Measurements from ENCODE around the gene ACTN2. TPM values are rescaled to one million over a fixed set of nuclear protein-coding genes. Genes with fewer than 3 reads are reported as not detected.

ACTN2 gene
- total RNA-seq, 2 experiments from 2014 or later = not detected

DNA sequence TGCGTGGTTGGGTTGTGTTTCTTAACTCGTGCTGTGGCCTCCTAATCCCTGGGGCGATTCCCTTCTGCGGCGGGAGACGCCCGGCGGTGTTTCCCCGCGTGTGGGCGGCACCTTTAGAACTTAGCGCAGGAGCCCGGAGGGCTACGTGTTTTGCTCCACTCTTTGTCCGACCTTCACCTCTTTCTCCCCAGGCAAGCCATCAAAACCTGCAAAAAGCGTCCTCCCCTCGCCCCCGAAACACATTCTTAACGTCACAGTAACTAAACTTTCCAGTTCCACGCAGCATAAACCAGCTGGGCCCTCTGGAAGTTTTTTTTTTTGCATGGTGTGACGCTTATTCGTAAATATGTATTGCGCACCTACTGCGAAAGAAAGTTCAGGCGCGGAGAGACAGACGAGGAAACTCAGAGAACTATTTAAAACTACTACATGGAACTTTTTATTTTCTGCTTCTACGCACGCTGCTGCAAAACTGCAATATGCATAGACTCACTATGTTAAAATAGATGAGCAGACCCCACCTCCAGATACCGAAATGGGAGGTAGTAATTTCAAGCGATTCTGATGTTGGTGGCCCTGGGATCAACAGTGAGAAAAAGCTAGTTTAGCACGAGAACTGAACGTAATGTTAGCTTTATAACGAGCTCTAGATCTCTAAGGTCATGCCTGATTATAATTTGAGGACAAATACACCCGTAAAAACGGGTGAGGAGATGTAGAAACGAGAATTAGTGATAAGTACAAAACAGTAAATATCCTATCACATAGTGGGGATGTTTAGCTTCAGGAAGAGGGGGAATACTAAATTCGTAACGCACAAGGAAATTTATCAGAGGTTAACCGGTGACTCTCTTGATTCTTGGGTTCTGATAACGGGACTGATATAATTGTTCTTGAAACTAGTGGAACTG, 109.7 kb downstream of the ACTN2 start:
- POLR2A ChIA-PET = interaction anchor here (1.8 kb wide), 1 partner anchor 16 kb away, joined by 6 read pairs; no protein-coding TSS in a partner anchor

DNA sequence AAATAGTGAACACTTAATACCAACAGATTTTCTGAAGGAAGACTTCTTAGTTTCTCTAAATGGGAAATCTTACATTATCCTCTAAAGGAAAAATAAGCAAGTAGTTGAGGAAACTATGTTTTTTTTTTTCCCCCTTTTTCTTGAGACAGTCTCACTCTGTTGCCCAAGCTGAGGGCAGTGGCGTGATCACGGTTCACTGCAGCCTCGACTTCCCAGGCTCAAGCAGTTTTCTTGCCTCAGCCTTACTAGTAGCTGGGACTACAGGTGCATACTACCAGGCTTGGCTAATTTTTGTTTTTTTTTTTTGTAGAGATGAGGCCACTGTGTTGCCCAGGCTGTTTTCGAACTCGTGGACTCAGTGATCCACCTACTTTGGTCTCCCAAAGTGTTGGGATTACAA, 112.7 kb downstream of the ACTN2 start:
- ATAC-seq (no peak), DNase-seq (no peak)
- Mint-ChIP-seq H3K9me3 (ENCODE audit: insufficient read depth) (peaks cover 6% of the 10 kb centered on the region), H3K4me1 (ENCODE audit: low read depth) (peaks cover 45% of the 10 kb centered on the region), H3K36me3 (ENCODE audit: low read depth) (peaks cover 30% of the 10 kb centered on the region), H3K27me3 (ENCODE audit: low read depth) (no peaks in the 10 kb centered on the region), H3K4me3 (no peak overlapping the region), H3K27ac (no peak overlapping the region)
- POLR2A ChIA-PET = no interaction called here
- CTCF ChIA-PET = no interaction called here

More for the DNA sequence above, 109.7 kb downstream of the ACTN2 start:
- H3K4me3 Mint-ChIP-seq = peak overlapping the region; percentile 85
- peaks cover 32% of the 10 kb centered on the region for H3K4me1 Mint-ChIP-seq (ENCODE audit: low read depth)
- H3K27ac Mint-ChIP-seq = peak overlapping the region; percentile 92
- CTCF ChIA-PET = interaction anchor here (0.6 to 3.1 kb wide), 3 partner anchors 36 to 80 kb away, joined by 3 to 13 read pairs (median 4); no protein-coding TSS in a partner anchor
- H3K9me3 Mint-ChIP-seq (ENCODE audit: insufficient read depth) = peaks cover 6% of the 10 kb centered on the region
- DNase-seq = no peak
- H3K27me3 Mint-ChIP-seq (ENCODE audit: low read depth) = peaks cover 8% of the 10 kb centered on the region
- H3K36me3 Mint-ChIP-seq (ENCODE audit: low read depth) = peaks cover 18% of the 10 kb centered on the region
- peak; percentile 2 for ATAC-seq

DNA sequence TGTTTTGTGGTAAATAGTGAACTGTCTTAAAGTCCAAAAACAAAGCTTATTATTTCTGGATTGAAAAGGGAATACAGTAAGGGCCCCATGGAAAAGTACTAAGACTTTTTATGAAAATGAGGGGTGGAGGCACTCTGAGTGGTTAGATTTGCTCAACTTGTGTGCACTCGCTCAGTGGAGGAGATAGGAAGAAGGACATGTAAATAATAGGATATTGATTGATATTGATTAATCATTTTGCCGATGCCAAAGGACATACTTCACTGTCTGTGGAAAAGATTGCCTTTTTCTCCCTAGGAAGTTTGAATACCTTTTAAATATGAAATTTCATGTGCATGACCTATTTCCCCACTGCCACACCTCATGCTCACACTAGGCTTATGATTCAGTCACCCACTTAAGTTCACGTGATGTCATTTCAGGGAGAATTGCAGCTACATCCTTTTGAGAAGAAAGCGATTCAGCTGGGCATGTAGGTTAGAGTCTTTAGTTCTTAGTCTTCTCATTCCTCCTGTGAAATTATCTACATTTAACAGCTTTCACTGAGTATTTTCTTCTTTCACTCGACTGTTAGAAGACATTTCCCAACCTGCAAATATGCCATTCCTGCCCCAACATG, 113.8 kb downstream of the ACTN2 start:
- Mint-ChIP-seq H3K27me3 (ENCODE audit: low read depth) (no peaks in the 10 kb centered on the region), H3K9me3 (ENCODE audit: insufficient read depth) (no peaks in the 10 kb centered on the region), H3K4me1 (ENCODE audit: low read depth) (peaks cover 37% of the 10 kb centered on the region), H3K27ac (no peak overlapping the region), H3K4me3 (no peak overlapping the region), H3K36me3 (ENCODE audit: low read depth) (peaks cover 37% of the 10 kb centered on the region)
- ATAC-seq = no peak
- ChIA-PET CTCF (interaction anchor here (1.2 to 1.8 kb wide), 4 partner anchors 11 to 70 kb away, joined by 3 to 12 read pairs (median 6); no protein-coding TSS in a partner anchor), POLR2A (no interaction called here)
- DNase-seq = no peak

DNA sequence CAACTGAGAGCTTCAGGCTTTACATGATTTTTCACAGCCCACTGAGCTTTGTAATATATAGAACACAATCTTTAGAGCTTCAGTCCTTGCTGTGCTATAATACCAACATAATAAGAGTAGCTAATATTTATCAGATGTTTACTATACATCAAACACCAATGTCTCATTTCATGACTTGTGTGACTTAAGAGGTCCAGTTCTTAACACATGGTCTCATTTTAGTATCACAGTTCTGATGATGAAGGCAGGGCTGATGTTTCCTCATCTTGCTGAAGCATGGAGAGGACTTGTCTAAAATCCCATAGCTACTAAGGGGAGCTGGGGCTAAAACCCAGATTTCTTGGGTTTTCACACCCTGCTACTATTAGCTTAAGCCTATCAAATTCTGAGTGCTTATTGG, 114.3 kb downstream of the ACTN2 start:
- Mint-ChIP-seq H3K9me3 (ENCODE audit: insufficient read depth) (no peaks in the 10 kb centered on the region), H3K4me3 (no peak overlapping the region), H3K36me3 (ENCODE audit: low read depth) (peaks cover 39% of the 10 kb centered on the region), H3K27me3 (ENCODE audit: low read depth) (no peaks in the 10 kb centered on the region), H3K27ac (no peak overlapping the region), H3K4me1 (ENCODE audit: low read depth) (peaks cover 37% of the 10 kb centered on the region)
- ChIA-PET CTCF (interaction anchor here (1.2 to 1.8 kb wide), 4 partner anchors 11 to 69 kb away, joined by 3 to 12 read pairs (median 6); no protein-coding TSS in a partner anchor), POLR2A (no interaction called here)
- DNase-seq (no peak), ATAC-seq (no peak)

DNA sequence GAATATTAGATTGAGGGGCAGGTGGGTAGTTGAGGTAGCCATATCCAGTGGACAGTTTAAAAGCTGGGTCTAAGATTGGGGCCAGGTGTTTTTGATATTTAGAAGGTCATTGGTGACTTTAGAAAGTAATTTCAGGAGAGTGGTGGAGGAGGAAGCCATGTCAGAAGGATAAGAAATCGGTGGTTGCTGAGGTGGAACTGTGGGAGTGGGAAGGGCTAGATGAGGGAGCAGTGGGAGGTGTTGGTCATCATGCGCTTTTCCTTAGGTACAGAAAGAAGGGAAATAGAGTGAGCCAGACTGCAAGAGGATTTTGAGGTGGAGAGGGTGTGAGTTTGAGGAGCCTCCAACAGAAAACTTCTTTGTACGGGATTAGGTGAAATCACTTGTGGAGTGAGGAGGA, 116.0 kb downstream of the ACTN2 start:
- H3K4me3 Mint-ChIP-seq = no peak overlapping the region
- ChIA-PET POLR2A (no interaction called here), CTCF (interaction anchor here (1.3 kb wide), 1 partner anchor 10 kb away, joined by 4 read pairs; no protein-coding TSS in a partner anchor)
- DNase-seq = no peak
- H3K27ac Mint-ChIP-seq = no peak overlapping the region
- H3K36me3 Mint-ChIP-seq (ENCODE audit: low read depth) = peaks cover 43% of the 10 kb centered on the region
- no peak for ATAC-seq
- H3K4me1 Mint-ChIP-seq (ENCODE audit: low read depth) = peaks cover 28% of the 10 kb centered on the region
- H3K9me3 Mint-ChIP-seq (ENCODE audit: insufficient read depth) = no peaks in the 10 kb centered on the region
- no peaks in the 10 kb centered on the region for H3K27me3 Mint-ChIP-seq (ENCODE audit: low read depth)

DNA sequence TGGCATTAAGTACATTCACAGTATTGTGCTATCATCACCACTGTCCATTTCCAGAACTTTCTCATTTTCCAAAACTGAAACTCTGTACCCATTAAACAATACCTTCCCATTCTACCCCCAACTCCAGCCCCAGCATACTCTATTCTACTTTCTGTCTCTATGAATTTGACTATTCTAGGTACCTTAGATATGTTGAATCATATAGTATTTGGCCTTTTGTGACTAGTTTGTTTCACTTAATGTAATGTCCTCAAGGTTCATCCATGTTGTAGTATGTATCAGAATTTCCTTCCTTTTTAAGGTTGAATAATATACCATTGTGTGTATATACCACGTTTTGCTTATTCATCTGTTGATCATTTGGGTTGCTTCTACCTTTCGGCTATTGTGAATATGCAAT, 120.3 kb downstream of the ACTN2 start:
- CTCF ChIA-PET = no interaction called here

DNA sequence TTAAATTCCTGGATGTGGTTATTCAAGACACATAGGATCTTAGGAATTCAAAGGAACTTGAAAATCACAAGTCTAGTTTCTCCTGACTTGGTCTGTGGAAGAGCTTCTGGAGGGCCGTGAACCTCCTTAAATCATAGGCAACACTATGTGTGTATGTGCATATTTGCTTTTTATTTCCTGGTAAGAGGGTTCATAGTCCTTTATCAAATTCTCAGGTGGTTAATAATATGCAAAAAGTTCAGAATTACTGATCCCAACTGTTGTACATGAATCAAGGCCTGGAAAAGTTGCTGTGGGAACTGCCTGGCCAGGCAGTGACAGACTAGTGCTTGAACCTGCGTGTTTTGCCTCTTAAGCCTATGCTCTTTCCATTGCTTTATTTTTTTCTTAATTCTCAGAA, 121.7 kb downstream of the ACTN2 start:
- DNase-seq = no peak

More for the DNA sequence above, 120.3 kb downstream of the ACTN2 start:
- Mint-ChIP-seq H3K4me3 (no peak overlapping the region), H3K4me1 (ENCODE audit: low read depth) (peaks cover 11% of the 10 kb centered on the region), H3K9me3 (ENCODE audit: insufficient read depth) (no peaks in the 10 kb centered on the region), H3K36me3 (ENCODE audit: low read depth) (peaks cover 51% of the 10 kb centered on the region), H3K27ac (no peak overlapping the region), H3K27me3 (ENCODE audit: low read depth) (no peaks in the 10 kb centered on the region)
- no peak for ATAC-seq
- POLR2A ChIA-PET = no interaction called here
- no peak for DNase-seq

DNA sequence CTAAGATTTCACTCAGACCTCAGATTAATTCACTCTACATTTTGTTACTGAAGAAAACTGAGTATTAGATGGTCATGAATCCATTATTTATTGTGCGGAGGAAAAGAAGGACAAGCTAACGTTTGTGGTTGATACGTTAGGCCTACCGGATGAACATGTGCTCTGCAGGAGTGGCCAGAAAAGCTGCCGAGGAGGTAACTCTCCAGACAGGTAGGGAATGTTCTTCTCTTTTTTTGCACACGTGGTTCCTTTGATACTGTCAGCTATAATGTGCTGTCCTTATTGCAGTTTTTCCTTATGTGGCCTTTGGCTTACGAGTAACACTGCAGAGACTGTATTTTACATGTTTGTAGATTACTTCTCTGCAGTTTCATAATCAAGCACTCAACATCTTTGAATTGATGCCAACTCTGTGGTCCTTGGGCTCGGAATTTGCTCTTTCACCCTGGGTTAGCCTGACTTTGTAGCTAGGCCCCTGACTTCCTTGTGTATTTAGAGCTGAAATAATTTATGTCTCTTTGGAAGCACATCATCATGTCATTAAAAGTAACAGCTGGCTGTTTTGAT, 122.3 kb downstream of the ACTN2 start:
- H3K4me1 Mint-ChIP-seq (ENCODE audit: low read depth) = no peaks in the 10 kb centered on the region
- ChIA-PET POLR2A (interaction anchor here (1.0 kb wide), 1 partner anchor 14 kb away, joined by 3 read pairs; the partner anchor contains the start of gene MTR), CTCF (interaction anchor here (1.2 to 2.1 kb wide), 2 partner anchors 11 to 14 kb away, joined by 3 to 5 read pairs; partner anchors contain the start of gene MTR)
- no peak for ATAC-seq
- DNase-seq = no peak
- H3K27ac Mint-ChIP-seq = no peak overlapping the region
- peaks cover 52% of the 10 kb centered on the region for H3K36me3 Mint-ChIP-seq (ENCODE audit: low read depth)
- H3K9me3 Mint-ChIP-seq (ENCODE audit: insufficient read depth) = no peaks in the 10 kb centered on the region
- no peaks in the 10 kb centered on the region for H3K27me3 Mint-ChIP-seq (ENCODE audit: low read depth)
- no peak overlapping the region for H3K4me3 Mint-ChIP-seq

More for the DNA sequence above, 121.7 kb downstream of the ACTN2 start:
- Mint-ChIP-seq H3K36me3 (ENCODE audit: low read depth) (peaks cover 55% of the 10 kb centered on the region), H3K27ac (no peak overlapping the region), H3K4me1 (ENCODE audit: low read depth) (no peaks in the 10 kb centered on the region), H3K4me3 (no peak overlapping the region), H3K9me3 (ENCODE audit: insufficient read depth) (no peaks in the 10 kb centered on the region), H3K27me3 (ENCODE audit: low read depth) (no peaks in the 10 kb centered on the region)
- ChIA-PET POLR2A (no interaction called here), CTCF (interaction anchor here (2.1 kb wide), 1 partner anchor 11 kb away, joined by 5 read pairs; no protein-coding TSS in a partner anchor)
- ATAC-seq = no peak

DNA sequence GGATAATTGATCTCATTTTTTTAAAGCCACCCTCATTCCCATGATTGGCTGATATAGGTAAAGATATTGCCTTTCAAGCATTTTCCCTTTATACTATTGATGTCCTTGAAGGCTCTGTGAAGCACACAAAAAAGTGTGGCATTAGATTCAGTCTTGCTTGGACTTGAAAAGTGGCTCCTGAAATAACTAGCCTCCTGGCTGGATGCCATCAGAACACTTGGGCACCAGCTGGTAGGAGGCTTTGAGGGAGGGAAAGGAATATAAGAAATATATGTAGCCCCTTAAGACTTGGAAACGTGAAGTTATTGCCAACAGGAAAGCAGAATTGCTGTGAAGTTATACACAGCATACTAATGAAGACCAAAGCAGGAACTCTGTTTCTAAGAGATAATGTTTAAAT, 122.8 kb downstream of the ACTN2 start:
- ChIA-PET CTCF (interaction anchor here (1.2 to 2.1 kb wide), 2 partner anchors 12 to 14 kb away, joined by 3 to 5 read pairs; partner anchors contain the start of gene MTR), POLR2A (interaction anchor here (1.0 kb wide), 1 partner anchor 14 kb away, joined by 3 read pairs; the partner anchor contains the start of gene MTR)

DNA sequence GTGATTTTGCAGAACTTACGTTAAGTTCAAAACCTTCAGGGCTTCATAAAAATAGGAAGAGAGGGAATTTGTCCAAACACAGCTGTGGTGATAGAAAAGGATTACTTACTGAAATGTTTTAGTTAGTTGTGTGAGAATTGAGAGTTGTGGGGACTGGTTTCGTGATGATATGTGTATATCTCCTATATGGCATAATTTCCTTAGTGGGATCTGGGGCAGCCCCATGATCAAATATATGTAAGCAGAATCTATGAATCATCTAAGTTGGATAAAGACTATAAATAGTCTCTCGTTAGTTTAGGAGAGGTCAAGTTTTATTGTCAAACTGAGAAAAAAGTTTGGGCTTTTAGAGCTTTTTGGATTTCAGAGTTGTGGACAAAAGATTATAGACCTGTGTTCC, 123.7 kb downstream of the ACTN2 start:
- peaks cover 51% of the 10 kb centered on the region for H3K36me3 Mint-ChIP-seq (ENCODE audit: low read depth)
- H3K4me1 Mint-ChIP-seq (ENCODE audit: low read depth) = no peaks in the 10 kb centered on the region
- no peaks in the 10 kb centered on the region for H3K27me3 Mint-ChIP-seq (ENCODE audit: low read depth)
- ATAC-seq (no peak), DNase-seq (no peak)
- no peaks in the 10 kb centered on the region for H3K9me3 Mint-ChIP-seq (ENCODE audit: insufficient read depth)
- H3K27ac Mint-ChIP-seq = no peak overlapping the region
- no peak overlapping the region for H3K4me3 Mint-ChIP-seq
- POLR2A ChIA-PET = no interaction called here
- CTCF ChIA-PET = interaction anchor here (0.8 to 3.6 kb wide), 3 partner anchors 10 to 51 kb away, joined by 4 to 12 read pairs (median 5); no protein-coding TSS in a partner anchor

More for the DNA sequence above, 122.8 kb downstream of the ACTN2 start:
- H3K9me3 Mint-ChIP-seq (ENCODE audit: insufficient read depth) = no peaks in the 10 kb centered on the region
- peaks cover 55% of the 10 kb centered on the region for H3K36me3 Mint-ChIP-seq (ENCODE audit: low read depth)
- H3K4me3 Mint-ChIP-seq = no peak overlapping the region
- DNase-seq (no peak), ATAC-seq (no peak)
- H3K4me1 Mint-ChIP-seq (ENCODE audit: low read depth) = no peaks in the 10 kb centered on the region
- no peak overlapping the region for H3K27ac Mint-ChIP-seq
- no peaks in the 10 kb centered on the region for H3K27me3 Mint-ChIP-seq (ENCODE audit: low read depth)

DNA sequence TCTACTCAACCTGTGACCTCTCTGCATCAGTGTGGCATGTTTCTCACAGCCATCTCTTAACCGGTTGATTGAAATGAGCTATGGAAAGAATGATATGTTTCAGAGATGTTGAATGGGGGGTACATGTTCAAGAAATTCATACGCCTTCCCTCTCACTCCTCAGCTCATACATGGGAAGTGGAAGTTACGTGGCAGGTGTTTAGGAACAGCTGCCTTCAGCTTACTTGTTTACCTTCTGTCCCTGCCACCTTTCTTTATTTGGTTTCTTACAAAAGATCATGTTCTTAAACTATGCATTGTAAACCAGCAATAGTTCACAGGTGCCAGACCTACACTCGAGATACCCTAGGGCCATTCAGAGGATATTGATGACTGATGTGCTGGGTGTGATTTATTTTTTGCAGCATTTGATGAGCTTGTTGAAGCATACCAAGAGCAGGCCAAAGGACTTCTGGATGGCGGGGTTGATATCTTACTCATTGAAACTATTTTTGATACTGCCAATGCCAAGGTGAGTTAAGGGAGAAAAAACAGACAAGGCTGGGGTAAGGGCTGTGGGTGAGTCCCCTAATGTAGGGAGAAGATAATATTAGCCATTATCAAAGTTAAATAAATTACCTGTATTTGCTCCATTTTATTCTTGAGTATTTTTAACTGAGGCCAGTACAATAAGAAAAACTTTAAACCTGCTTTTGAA, 126.2 kb downstream of the ACTN2 start:
- Mint-ChIP-seq H3K4me1 (ENCODE audit: low read depth) (no peaks in the 10 kb centered on the region), H3K27ac (no peak overlapping the region), H3K9me3 (ENCODE audit: insufficient read depth) (no peaks in the 10 kb centered on the region), H3K27me3 (ENCODE audit: low read depth) (no peaks in the 10 kb centered on the region), H3K4me3 (no peak overlapping the region), H3K36me3 (ENCODE audit: low read depth) (peaks cover 60% of the 10 kb centered on the region)
- no peak for ATAC-seq
- DNase-seq = no peak
- CTCF ChIA-PET = interaction anchor here (1.0 to 3.6 kb wide), 2 partner anchors 10 to 12 kb away, joined by 4 to 12 read pairs; no protein-coding TSS in a partner anchor
- POLR2A ChIA-PET = interaction anchor here (1.6 kb wide), 1 partner anchor 17 kb away, joined by 6 read pairs; the partner anchor contains the start of gene MTR
